HG02759 (cell line): ENCODE measurements around the gene ZNF74.
"Not testable (repeated sequence)": the region's sequence is repeated elsewhere in the genome, so short reads cannot be mapped to it uniquely, and the experiment has no call there.

Source experiments
- ATAC-seq: cut with Tn5 transposase; IDR thresholded peaks from one replicate; pipeline ENCODE4 v1.9.1; 2021; ENCODE audit warnings: mild to moderate bottlenecking, moderate library complexity; ENCODE audit not compliant: unreplicated experiment

The ZNF74 gene

DNA sequence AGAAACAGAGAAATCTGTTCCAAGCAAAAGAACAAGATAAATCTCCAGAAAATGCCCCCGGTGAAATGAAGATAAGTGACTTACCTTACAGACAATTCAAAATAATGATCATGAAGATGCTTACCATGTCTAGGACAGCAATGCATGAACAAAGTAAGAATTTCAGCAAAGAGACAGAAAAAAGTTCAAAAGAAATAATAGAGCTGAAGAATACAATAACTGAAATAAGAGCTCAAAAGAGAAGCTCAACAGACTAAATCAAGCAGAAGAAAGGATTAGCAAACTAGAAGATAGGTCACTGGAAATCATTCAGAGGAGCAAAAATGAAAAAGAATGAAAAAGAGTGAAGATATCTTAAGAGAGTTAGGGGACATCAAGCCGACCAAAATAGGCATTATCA lies 19.8 kb upstream of the ZNF74 start:
- not testable (repeated sequence) for ATAC-seq

DNA sequence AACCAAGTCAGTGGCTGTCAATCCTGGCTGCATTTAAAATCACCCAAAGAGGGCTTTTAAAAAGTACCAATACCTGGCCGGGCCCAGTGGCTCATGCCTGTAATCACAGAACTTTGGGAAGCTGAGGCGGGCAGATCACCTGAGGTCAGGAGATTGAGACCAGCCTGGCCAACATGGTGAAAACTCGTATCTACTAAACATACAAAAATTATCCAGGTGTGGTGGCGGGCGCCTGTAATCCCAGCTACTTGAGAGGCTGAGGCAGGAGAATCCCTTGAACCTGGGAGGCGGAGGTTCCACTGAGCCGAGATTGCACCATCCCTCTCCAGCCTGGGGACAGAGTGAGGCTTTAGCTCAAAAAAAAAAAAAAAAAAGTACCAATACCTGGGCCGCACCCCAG lies 17.7 kb upstream of the ZNF74 start:
- not testable (repeated sequence) for ATAC-seq

DNA sequence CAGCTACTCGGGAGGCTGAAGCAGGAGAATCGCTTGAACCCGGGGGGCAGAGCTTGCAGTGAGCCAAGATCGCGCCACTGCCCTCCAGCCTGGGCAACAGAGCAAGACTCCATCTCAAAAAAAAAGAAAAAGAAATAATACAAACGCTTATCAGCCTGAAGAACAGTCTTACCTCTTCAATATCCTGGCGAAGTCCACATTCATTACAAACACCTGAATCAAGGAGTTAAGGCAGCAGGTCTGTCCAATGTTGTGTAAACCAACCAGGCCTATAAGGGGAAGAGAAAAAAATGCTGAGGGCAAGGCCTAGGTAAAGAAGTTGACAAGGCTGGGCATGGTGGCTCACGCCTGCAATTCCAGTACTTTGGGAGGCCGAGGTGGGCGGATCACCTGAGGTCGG lies 17.0 kb upstream of the ZNF74 start:
- not testable (repeated sequence) for ATAC-seq

DNA sequence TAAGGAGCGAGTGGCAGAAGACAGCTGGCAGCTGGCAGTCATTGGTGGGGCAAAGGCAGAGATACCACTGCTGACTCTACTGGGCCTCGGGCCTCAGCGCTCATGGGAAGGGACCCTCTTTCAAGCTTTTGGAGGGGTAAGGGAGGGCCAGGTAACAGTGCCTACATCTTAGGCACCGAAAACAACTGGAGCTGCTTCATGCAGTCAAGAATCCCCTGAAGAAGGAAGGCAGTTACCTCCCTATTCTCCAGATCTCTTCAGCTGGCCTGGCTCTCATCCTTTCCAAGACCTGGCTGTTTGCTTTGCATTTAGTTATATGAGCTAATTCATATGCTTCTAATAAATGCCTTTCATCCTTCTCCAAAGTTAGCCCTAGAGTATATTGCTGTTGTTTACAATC lies 15.8 kb upstream of the ZNF74 start:
- no peak for ATAC-seq

GRCh38 chr22:20378684-20379083 lies 15.3 kb upstream of the ZNF74 start:
- not testable (repeated sequence) for ATAC-seq

- ATAC-seq, result no peak
These were observed 13.5 kb upstream of the ZNF74 start for GRCh38 chr22:20380486-20380885.

DNA sequence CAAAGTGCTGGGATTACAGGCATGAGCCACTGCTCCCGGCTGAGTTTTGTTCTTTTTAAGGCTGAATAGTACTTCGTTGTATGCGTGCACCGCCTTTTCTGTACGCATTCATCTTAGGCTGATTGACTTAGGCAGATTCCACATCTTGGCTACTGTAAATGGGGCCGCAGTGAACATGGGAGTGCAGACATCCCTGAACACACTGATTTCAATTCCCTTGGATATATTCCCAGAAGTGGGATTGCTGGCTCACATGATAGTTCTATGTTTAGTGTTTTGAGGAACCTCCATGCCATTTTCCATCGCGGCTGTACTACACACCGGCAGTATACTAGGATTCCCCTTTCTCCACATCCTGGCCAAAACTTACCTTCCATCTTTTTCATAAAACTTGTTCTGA lies 10.4 kb upstream of the ZNF74 start:
- ATAC-seq, result no peak

DNA sequence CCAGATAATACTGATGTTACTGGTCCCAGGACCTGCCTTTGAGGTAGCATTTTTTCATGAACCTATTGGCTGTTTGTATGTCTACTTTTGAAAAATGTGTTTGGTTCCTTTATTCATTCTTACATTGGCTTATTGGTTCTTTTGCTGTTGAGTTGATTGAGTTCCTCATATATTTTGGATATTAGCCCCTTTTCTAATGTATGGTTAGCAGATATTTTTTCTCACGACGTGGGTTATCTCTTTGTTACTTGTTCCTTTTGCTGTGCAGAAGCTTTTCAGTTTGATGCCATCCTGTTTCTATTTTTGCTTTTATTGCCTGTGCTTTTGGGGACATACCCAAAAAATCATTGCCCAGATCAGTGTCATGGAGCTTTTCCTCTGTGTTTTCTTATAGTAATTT lies 9.8 kb upstream of the ZNF74 start:
- no peak for ATAC-seq

DNA sequence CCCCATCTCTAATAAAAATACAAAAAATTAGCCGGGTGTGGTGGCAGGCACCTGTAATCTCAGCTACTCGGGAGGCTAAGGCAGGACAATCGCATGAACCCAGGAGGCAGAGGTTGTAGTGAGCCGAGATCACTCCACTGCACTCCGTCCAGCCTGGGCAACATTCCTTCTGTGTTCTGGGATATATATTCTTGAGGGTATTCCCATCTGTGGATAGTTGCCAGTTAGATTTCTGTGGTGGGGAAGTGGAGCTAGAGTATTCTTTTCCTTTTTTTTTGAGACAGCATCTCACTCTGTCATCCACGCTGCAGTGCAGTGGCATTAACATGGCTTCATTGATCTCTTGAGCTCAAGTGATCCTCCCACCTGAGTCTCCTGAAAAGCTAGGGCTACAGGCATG lies 9.1 kb upstream of the ZNF74 start:
- ATAC-seq, result no peak

DNA sequence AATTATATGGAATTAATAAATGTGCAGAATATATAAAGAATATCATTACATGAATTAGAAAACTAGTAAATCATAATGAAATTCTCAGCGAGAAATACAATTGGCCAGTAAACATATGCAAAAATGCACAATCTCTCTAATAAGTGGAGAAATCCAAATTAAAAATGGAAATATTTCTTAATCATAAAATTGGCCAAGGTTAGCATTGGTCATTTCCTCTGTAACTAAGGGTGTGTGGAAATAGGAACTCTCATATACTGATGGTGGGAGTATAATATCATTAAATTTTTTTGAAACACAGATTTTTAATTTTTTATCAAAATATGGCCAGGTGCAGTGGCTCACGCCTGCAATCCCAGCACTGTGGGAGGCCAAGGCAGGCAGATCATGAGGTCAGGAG lies 7.6 kb upstream of the ZNF74 start:
- no peak for ATAC-seq

- ATAC-seq, result no peak
These were observed 7.0 kb upstream of the ZNF74 start for GRCh38 chr22:20386972-20387371.

- ATAC-seq, result no peak
These were observed 5.8 kb upstream of the ZNF74 start for GRCh38 chr22:20388200-20388599.

GRCh38 chr22:20389288-20389687 lies 4.7 kb upstream of the ZNF74 start:
- no peak for ATAC-seq

- no peak for ATAC-seq
These were observed 3.5 kb upstream of the ZNF74 start for GRCh38 chr22:20390394-20390907.

GRCh38 chr22:20391222-20391621 lies 2.7 kb upstream of the ZNF74 start:
- ATAC-seq, result no peak

GRCh38 chr22:20392365-20392881 lies 1.5 kb upstream of the ZNF74 start:
- not testable (repeated sequence) for ATAC-seq

GRCh38 chr22:20392983-20393704 lies 807 bp upstream of the ZNF74 start:
- no peak for ATAC-seq

DNA sequence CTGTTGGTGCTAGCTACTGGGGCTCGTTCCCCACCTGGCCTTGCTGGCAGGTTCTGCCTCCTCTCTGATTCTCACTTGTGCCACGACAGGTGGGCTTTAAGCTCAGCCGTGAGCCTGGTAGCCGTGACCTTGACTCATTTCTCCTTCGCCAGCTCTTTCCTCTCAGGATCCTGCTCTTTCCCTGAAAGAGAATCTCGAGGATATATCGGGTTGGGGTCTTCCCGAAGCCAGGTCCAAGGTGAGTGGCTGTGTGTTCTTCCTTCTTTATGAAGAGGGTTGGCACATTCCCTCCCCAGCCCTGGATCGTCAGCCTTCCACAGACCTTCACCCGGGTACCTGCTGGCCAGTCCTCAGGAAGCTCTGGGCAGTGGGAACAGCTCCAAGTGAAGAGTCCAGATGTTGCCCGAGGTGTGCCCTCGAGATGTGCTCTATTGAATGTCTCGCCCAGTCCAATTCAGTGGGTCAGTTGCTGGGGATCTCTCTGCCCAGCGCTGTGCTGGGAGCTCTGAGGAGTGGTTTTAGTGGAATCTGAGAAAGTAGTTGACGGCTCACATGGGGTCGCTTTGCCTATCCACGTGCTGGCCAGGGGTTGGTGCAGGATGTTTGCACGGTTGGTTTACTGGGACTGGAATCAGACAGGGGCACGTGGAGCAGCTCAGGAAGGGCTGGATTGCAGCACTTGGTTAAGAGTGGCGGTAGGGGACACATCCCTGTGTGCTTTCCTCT lies 1.4 kb downstream of the ZNF74 start:
- no peak for ATAC-seq

DNA sequence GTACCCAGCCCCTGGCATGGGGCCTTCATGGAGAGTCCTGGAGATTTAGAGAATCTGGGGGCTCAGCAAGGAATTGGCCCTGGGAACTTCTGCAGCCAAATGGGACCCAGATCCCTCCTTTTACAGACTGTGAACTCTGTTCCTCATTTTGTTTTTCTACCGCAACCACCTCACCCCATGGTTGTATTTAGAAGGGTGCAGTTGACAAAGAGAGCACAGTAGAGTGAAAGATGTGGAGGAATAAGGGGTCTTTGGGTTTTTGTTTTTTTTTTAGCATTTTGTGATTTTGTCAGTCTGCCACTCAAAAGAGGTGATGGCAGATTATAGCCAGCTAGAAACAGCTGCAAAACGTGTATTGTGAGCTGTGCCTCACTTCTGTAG lies 1.9 kb downstream of the ZNF74 start:
- ATAC-seq, result no peak

- ATAC-seq, result no peak
These were observed 2.7 kb downstream of the ZNF74 start for GRCh38 chr22:20396639-20397038.

DNA sequence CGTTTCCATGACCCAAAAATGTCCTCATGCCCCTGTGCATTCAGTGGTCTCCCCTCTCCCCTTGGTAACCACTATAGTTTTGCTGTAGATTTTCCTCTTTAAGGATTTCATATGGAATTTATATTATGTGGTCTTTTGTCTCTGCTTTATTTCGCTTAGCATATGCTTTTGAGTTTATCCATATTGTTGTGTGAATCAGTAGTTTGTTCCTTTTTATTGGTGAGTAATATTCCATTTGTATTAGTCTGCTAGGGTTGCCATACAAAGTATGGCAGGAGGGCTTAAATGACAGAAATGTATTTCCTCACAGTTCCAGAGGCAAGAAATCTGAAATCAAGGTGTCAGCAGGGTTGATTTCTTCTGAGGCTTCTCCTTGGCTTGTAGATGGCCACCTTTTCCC lies 3.5 kb downstream of the ZNF74 start:
- ATAC-seq, result no peak

- ATAC-seq, result no peak
These were observed 4.5 kb downstream of the ZNF74 start for GRCh38 chr22:20398420-20398819.
